Measurements from ENCODE around the gene ACTA2.

The ACTA2 gene

DNA sequence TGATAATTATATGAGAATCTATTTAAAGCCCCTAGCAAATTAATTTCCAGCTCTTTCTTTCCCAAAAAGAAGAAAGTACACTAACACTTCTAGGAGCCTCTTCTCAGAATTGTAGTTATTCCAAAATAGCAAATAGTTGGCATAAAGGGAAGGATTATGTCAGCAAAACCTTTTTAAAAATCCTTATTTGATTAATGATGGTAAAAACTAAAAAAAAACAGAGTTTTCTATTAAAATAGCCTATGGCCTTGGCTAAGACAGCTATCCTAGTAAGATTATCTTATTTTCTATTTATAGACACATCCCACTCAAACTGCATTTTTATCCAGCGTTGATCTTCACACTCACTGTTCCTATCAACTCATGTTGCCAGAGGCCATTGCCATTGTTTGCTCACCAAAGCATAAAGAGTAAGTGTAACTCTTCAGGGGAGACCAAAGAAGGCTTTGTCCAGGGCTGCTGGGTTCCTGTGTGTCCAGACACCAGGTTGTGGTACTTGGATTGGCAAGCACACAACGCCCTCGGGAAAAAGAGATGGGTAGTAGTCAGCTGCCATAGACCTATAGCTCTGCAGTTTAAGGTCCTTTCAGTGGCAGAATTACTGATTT, 31.5 kb downstream of the ACTA2 start:
- DNase-seq (ENCODE audit: low spot score), result no peak
- in situ Hi-C loops (cut with MboI; ENCODE audit: low sequenced_read_pairs, unreplicated experiment), result no loop called here
- TF ChIP-seq, protein P1, sequence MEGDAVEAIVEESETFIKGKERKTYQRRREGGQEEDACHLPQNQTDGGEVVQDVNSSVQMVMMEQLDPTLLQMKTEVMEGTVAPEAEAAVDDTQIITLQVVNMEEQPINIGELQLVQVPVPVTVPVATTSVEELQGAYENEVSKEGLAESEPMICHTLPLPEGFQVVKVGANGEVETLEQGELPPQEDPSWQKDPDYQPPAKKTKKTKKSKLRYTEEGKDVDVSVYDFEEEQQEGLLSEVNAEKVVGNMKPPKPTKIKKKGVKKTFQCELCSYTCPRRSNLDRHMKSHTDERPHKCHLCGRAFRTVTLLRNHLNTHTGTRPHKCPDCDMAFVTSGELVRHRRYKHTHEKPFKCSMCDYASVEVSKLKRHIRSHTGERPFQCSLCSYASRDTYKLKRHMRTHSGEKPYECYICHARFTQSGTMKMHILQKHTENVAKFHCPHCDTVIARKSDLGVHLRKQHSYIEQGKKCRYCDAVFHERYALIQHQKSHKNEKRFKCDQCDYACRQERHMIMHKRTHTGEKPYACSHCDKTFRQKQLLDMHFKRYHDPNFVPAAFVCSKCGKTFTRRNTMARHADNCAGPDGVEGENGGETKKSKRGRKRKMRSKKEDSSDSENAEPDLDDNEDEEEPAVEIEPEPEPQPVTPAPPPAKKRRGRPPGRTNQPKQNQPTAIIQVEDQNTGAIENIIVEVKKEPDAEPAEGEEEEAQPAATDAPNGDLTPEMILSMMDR (IDR thresholded peaks at IDR 0.05; ENCODE audit: borderline replicate concordance, control extremely low read depth, extremely low read depth, insufficient read depth, missing control alignments), result no peak

DNA sequence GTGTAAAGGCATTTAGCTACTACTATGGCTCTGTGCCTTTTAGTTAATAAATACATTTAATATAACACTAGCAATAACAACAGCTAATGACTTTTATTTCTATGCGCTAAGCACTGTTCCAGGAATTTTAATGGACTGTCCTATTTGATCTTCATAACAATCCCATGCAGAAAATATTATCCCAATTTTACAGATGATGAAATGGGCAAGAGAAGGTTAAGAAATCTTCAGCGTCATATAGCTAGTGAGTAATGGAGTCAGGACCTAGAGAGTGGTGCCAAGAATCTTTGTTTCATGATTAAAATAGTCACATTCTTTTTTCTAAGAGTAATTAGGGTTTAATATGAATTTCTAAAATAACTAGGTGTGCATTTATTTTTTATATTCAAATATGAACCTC, 32.4 kb downstream of the ACTA2 start:
- no peak for DNase-seq (ENCODE audit: low spot score)
- TF ChIP-seq, protein P1 (IDR thresholded peaks at IDR 0.05; ENCODE audit: borderline replicate concordance, control extremely low read depth, extremely low read depth, insufficient read depth, missing control alignments), result no peak
- in situ Hi-C loops (cut with MboI; ENCODE audit: low sequenced_read_pairs, unreplicated experiment), result no loop called here

DNA sequence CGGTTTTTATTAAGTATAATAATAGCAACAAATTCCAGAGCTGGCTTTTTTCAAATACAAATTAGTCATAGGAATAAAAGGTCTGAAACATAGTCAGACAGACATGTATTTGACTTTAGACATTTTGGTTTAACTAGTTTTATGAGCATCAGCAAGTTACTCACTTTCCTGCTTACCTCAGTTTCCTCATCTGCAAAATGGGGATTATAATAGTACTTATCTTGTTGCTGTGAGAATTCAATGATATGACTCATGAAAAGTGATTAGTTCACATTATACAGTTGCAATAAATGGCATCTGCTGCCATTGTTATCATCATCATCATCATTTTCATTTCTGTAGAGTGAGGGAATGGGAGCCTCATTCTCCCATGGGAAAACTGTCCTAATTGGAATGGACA, 33.5 kb downstream of the ACTA2 start:
- no peak for DNase-seq (ENCODE audit: low spot score)
- in situ Hi-C loops (cut with MboI; ENCODE audit: low sequenced_read_pairs, unreplicated experiment), result no loop called here
- TF ChIP-seq, protein P1 (IDR thresholded peaks at IDR 0.05; ENCODE audit: borderline replicate concordance, control extremely low read depth, extremely low read depth, insufficient read depth, missing control alignments), result no peak

DNA sequence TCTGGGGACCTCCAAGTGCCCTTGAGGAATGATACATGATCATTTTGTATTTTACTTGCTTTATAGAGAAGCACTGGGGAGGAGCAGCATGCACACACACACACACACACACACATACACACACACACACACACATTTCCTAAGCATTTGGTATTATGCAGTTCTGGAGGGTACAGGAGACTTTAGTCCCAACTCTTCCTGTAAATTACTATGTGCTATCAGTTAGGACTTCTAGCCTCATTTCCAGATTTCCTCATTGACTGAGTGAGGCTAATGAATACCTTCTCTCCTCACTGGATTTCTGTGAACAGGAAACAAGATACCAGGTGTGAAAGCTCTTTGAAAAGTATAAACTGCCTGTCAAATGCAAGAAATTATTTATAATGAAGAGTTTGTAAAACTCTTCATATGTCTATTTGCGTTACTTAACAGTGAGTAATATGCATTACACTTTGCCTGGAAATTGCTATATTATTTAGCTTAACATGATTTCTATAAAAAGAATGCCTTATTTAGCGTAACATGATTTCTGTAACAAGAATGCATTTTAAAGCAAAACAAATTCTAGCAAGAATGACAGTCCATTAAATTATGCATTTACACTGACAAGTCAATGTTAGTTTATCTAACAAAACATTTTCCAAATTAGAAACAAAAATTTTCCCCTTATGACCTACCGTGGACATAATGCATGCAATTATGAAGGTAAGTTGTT, 34.2 kb downstream of the ACTA2 start:
- DNase-seq (ENCODE audit: low spot score), result no peak
- TF ChIP-seq, protein P1 (IDR thresholded peaks at IDR 0.05; ENCODE audit: borderline replicate concordance, control extremely low read depth, extremely low read depth, insufficient read depth, missing control alignments), result no peak
- in situ Hi-C loops (cut with MboI; ENCODE audit: low sequenced_read_pairs, unreplicated experiment), result no loop called here

DNA sequence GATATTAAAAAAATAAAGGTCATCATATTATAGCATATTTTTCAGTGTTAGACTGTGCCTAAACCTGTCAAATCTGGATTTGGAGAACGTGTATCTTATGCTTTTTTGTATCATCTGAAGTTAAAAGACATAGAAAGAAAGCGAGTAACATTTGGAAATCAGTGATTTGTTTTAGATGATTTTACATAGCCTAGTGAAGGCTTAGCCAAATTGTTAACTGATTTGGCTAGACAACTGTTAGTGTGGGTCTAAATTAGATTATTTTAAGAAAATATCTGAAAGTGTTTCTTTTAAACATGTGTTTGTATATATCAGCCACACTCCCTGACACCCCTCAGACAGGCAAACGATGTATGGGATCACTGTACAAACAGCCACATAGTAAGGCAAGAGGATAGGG, 35.6 kb downstream of the ACTA2 start:
- TF ChIP-seq, protein P1 (IDR thresholded peaks at IDR 0.05; ENCODE audit: borderline replicate concordance, control extremely low read depth, extremely low read depth, insufficient read depth, missing control alignments), result no peak
- no peak for DNase-seq (ENCODE audit: low spot score)
- in situ Hi-C loops (cut with MboI; ENCODE audit: low sequenced_read_pairs, unreplicated experiment), result no loop called here

DNA sequence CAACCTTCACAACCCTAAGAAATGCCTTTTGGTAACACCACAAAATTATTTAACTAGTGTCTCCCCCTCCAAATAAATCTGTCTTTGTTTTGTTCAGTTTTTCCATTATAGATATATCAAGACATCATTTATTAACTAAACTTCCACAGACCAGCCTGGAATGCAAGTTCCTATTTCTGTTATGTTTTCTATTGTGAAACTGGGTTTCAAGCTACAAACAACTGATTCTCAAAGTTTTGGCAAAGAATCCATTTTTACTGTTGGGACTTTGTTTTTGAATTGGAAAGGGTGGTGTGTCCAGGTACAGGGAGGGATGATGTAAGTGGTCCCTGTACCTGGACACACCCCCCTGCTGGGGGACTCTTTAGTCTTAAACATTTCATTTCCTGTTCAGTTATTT, 36.3 kb downstream of the ACTA2 start:
- TF ChIP-seq, protein P1 (IDR thresholded peaks at IDR 0.05; ENCODE audit: borderline replicate concordance, control extremely low read depth, extremely low read depth, insufficient read depth, missing control alignments), result no peak
- no peak for DNase-seq (ENCODE audit: low spot score)
- in situ Hi-C loops (cut with MboI; ENCODE audit: low sequenced_read_pairs, unreplicated experiment), result no loop called here
